ENCODE measurements around the gene LRMDA.
"Not testable (repeated sequence)": the region's sequence is repeated elsewhere in the genome, so short reads cannot be mapped to it uniquely, and the experiment has no call there.

Gene LRMDA

GRCh38 chr10:76523246-76523645 lies 1091.8 kb downstream of the LRMDA start:
- H3K27me3 ChIP-seq (ENCODE audit: control insufficient read depth, insufficient read depth, low read length) = no peaks in the 10 kb centered on the region
- no peak for DNase-seq (ENCODE audit: low read depth, low spot score)
- H3K4me3 ChIP-seq (ENCODE audit: low read length) = no peak overlapping the region
- no peaks in the 10 kb centered on the region for H3K4me1 ChIP-seq (ENCODE audit: control insufficient read depth, insufficient read depth, low read length)
- H3K36me3 ChIP-seq (ENCODE audit: control insufficient read depth, insufficient read depth, low read length) = no peaks in the 10 kb centered on the region
- H3K9me3 ChIP-seq (ENCODE audit: control insufficient read depth, insufficient read depth, low read length) = no peaks in the 10 kb centered on the region
- H3K27ac ChIP-seq (ENCODE audit: low read length) = no peak overlapping the region
- no CpG with 5 or more reads among the region's 5 CpGs for WGBS (ENCODE audit: insufficient coverage, insufficient read length)

GRCh38 chr10:76523791-76524351 lies 1092.4 kb downstream of the LRMDA start:
- no peaks in the 10 kb centered on the region for H3K36me3 ChIP-seq (ENCODE audit: control insufficient read depth, insufficient read depth, low read length)
- no peaks in the 10 kb centered on the region for H3K4me1 ChIP-seq (ENCODE audit: control insufficient read depth, insufficient read depth, low read length)
- no peak overlapping the region for H3K4me3 ChIP-seq (ENCODE audit: low read length)
- DNase-seq (ENCODE audit: low read depth, low spot score) = no peak
- H3K9me3 ChIP-seq (ENCODE audit: control insufficient read depth, insufficient read depth, low read length) = no peaks in the 10 kb centered on the region
- no peak overlapping the region for H3K27ac ChIP-seq (ENCODE audit: low read length)
- no CpG with 5 or more reads among the region's 12 CpGs for WGBS (ENCODE audit: insufficient coverage, insufficient read length)
- no peaks in the 10 kb centered on the region for H3K27me3 ChIP-seq (ENCODE audit: control insufficient read depth, insufficient read depth, low read length)

- H3K27me3 ChIP-seq (ENCODE audit: control insufficient read depth, insufficient read depth, low read length); H3K9me3 ChIP-seq (ENCODE audit: control insufficient read depth, insufficient read depth, low read length); H3K27ac ChIP-seq (ENCODE audit: low read length); DNase-seq (ENCODE audit: low read depth, low spot score); H3K4me3 ChIP-seq (ENCODE audit: low read length); H3K4me1 ChIP-seq (ENCODE audit: control insufficient read depth, insufficient read depth, low read length); H3K36me3 ChIP-seq (ENCODE audit: control insufficient read depth, insufficient read depth, low read length): not testable (repeated sequence)
- no CpG with 5 or more reads among the region's 4 CpGs for WGBS (ENCODE audit: insufficient coverage, insufficient read length)
Measured at GRCh38 chr10:76526833-76527232, 1095.4 kb downstream of the LRMDA start.

DNA sequence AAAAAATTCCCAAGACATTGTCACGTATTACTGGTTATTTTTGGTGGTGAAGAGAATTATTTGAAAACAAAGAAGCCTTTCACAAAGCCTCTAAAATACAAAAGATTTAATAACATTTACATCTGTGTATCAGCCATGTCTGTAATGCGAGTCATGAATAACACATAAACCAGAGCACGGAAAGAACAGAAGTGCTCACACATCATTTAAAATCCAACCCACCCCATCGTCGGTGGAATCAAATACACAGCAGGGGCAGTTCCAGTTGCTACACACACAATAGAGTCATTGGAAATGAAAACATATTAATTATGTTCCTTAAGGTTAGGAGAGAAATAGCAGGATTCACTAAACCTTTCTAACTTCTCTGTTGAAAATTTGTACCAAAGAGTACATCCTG lies 1108.9 kb downstream of the LRMDA start:
- no CpG with 5 or more reads among the region's 5 CpGs for WGBS (ENCODE audit: insufficient coverage, insufficient read length)
- H3K36me3 ChIP-seq (ENCODE audit: control insufficient read depth, insufficient read depth, low read length) = no peaks in the 10 kb centered on the region
- H3K27me3 ChIP-seq (ENCODE audit: control insufficient read depth, insufficient read depth, low read length) = no peaks in the 10 kb centered on the region
- no peak overlapping the region for H3K4me3 ChIP-seq (ENCODE audit: low read length)
- H3K27ac ChIP-seq (ENCODE audit: low read length) = no peak overlapping the region
- no peaks in the 10 kb centered on the region for H3K4me1 ChIP-seq (ENCODE audit: control insufficient read depth, insufficient read depth, low read length)
- H3K9me3 ChIP-seq (ENCODE audit: control insufficient read depth, insufficient read depth, low read length) = no peaks in the 10 kb centered on the region
- no peak for DNase-seq (ENCODE audit: low read depth, low spot score)

DNA sequence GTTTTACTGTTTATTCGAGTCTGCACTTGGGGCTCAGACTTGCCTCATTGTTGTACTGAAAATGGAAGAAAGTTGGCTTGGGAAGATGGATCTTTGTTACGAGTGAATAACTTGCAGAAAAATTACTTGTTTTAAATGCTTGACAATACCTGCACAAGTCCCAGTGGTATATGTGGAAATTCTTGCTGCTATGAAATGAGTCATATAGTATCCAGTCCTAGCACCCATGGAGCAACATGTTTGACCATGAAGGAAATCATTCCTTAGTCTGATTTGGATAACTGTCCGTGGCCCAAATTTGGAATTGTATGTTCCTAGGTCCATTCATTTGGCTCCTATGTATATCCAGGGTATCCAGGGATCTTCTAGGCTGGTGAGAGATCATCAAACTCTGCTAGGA lies 1109.4 kb downstream of the LRMDA start:
- H3K4me1 ChIP-seq (ENCODE audit: control insufficient read depth, insufficient read depth, low read length) = no peaks in the 10 kb centered on the region
- no peaks in the 10 kb centered on the region for H3K36me3 ChIP-seq (ENCODE audit: control insufficient read depth, insufficient read depth, low read length)
- WGBS (ENCODE audit: insufficient coverage, insufficient read length) = no CpG with 5 or more reads among the region's 3 CpGs
- no peak overlapping the region for H3K27ac ChIP-seq (ENCODE audit: low read length)
- H3K9me3 ChIP-seq (ENCODE audit: control insufficient read depth, insufficient read depth, low read length) = no peaks in the 10 kb centered on the region
- DNase-seq (ENCODE audit: low read depth, low spot score) = no peak
- H3K27me3 ChIP-seq (ENCODE audit: control insufficient read depth, insufficient read depth, low read length) = no peaks in the 10 kb centered on the region
- H3K4me3 ChIP-seq (ENCODE audit: low read length) = no peak overlapping the region

GRCh38 chr10:76541852-76542251 lies 1110.4 kb downstream of the LRMDA start:
- WGBS (ENCODE audit: insufficient coverage, insufficient read length) = no CpG with 5 or more reads among the region's 5 CpGs
- H3K9me3 ChIP-seq (ENCODE audit: control insufficient read depth, insufficient read depth, low read length) = no peaks in the 10 kb centered on the region
- no peaks in the 10 kb centered on the region for H3K27me3 ChIP-seq (ENCODE audit: control insufficient read depth, insufficient read depth, low read length)
- H3K4me3 ChIP-seq (ENCODE audit: low read length) = no peak overlapping the region
- DNase-seq (ENCODE audit: low read depth, low spot score) = no peak
- no peaks in the 10 kb centered on the region for H3K36me3 ChIP-seq (ENCODE audit: control insufficient read depth, insufficient read depth, low read length)
- H3K27ac ChIP-seq (ENCODE audit: low read length) = no peak overlapping the region
- no peaks in the 10 kb centered on the region for H3K4me1 ChIP-seq (ENCODE audit: control insufficient read depth, insufficient read depth, low read length)

DNA sequence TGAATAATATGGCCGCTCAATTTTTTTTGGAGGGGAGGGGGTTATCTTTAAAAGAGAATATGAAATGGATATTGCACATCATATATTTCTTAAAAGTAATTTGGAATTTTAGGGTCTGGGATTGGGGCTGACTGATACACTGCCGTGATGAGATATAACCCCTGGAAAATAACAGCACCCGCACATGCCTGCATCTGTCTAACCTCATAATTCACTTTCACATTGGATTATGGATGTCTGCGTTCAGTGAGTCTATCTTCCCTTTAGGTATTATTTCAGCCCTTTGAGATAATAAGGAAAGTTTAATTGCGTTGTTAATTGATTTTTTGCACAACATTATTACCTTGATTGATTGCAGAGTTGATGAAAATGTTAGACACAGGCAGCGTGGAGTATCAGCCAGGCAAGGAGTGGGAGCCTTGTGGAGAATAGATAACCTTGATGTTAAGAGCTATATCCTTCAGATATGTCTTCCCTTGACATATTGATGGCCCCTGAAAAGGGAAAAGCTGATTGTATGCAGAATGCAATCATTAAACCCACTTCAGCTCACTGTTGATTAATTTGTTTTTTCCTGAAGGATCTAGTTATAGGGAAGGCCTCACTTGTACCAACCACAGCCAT lies 1111.0 kb downstream of the LRMDA start:
- Histone ChIP-seq H3K4me1 (ENCODE audit: control insufficient read depth, insufficient read depth, low read length) (no peaks in the 10 kb centered on the region), H3K4me3 (ENCODE audit: low read length) (no peak overlapping the region), H3K27me3 (ENCODE audit: control insufficient read depth, insufficient read depth, low read length) (no peaks in the 10 kb centered on the region), H3K27ac (ENCODE audit: low read length) (no peak overlapping the region), H3K9me3 (ENCODE audit: control insufficient read depth, insufficient read depth, low read length) (no peaks in the 10 kb centered on the region), H3K36me3 (ENCODE audit: control insufficient read depth, insufficient read depth, low read length) (no peaks in the 10 kb centered on the region)
- DNase-seq (ENCODE audit: low read depth, low spot score) = no peak
- WGBS (ENCODE audit: insufficient coverage, insufficient read length) = 100% methylated on average over 1 of the region's 6 CpGs

DNA sequence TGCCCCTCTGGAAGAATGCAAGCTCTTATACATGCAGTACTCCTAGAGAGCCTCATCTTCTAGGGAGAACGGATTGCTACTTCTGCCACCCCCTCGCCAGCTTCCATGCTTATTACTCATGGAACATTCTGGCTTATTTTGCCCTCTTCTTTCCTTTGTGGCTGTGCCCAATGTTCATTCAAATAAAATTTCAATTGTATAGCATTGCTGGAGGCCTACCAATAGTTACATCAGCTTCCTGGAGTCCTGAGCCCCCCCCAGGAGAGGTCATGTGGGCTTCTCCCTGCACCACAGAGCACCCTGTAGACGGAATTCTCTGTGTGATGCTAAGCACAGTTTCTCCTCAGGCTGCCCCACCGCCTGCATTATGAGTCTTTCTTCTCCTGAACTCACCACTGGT lies 1112.2 kb downstream of the LRMDA start:
- H3K27me3 ChIP-seq (ENCODE audit: control insufficient read depth, insufficient read depth, low read length) = no peaks in the 10 kb centered on the region
- H3K9me3 ChIP-seq (ENCODE audit: control insufficient read depth, insufficient read depth, low read length) = no peaks in the 10 kb centered on the region
- no CpG with 5 or more reads among the region's 4 CpGs for WGBS (ENCODE audit: insufficient coverage, insufficient read length)
- no peak for DNase-seq (ENCODE audit: low read depth, low spot score)
- H3K4me3 ChIP-seq (ENCODE audit: low read length) = no peak overlapping the region
- no peak overlapping the region for H3K27ac ChIP-seq (ENCODE audit: low read length)
- no peaks in the 10 kb centered on the region for H3K36me3 ChIP-seq (ENCODE audit: control insufficient read depth, insufficient read depth, low read length)
- 0 out of 2 replicates have a peak, but pooled peaks cover 2% of the 10 kb centered on the region for H3K4me1 ChIP-seq (ENCODE audit: control insufficient read depth, insufficient read depth, low read length)

DNA sequence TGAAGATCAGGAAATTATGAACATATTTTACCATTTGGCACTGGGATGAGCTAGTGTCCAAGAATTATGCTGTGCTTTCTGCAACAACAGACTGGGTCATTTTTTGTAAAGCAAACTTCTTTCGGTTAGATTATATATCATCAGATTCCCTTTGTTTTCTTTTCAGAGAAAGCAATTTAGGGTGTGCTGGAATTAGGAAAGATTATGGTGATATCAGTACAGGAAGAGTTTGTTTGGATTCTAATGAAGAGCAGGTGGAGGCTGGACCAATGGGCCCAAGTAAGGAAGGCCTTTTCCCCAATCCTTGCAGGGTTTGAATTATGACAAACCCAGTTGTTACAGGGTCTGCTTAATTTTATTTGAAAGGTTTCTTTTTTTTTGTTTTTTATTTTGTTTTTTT lies 1113.4 kb downstream of the LRMDA start:
- no CpG with 5 or more reads among the region's 1 CpG for WGBS (ENCODE audit: insufficient coverage, insufficient read length)
- no peaks in the 10 kb centered on the region for H3K9me3 ChIP-seq (ENCODE audit: control insufficient read depth, insufficient read depth, low read length)
- H3K4me3 ChIP-seq (ENCODE audit: low read length) = no peak overlapping the region
- H3K27me3 ChIP-seq (ENCODE audit: control insufficient read depth, insufficient read depth, low read length) = no peaks in the 10 kb centered on the region
- 0 out of 2 replicates have a peak, but pooled peaks cover 2% of the 10 kb centered on the region for H3K4me1 ChIP-seq (ENCODE audit: control insufficient read depth, insufficient read depth, low read length)
- H3K36me3 ChIP-seq (ENCODE audit: control insufficient read depth, insufficient read depth, low read length) = no peaks in the 10 kb centered on the region
- no peak for DNase-seq (ENCODE audit: low read depth, low spot score)
- H3K27ac ChIP-seq (ENCODE audit: low read length) = no peak overlapping the region

DNA sequence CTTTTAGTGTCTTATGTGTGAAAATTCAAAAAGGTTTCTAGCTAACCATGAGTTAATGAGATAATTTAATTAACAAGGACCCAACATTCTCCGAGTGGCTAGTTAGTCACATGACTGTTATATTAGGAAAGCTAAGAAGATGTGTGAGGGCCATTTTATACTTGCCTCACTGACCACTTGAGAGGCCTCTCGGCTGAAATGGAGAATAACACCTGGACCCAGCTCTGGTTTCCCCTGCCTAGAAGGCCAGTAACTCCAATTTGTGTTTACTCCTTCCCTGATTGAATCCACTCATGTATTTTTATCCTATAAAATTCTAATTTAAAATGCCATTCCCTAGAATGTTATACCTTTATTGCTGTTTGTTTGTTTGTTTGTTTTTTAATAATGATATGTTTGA lies 1115.0 kb downstream of the LRMDA start:
- Histone ChIP-seq H3K36me3 (ENCODE audit: control insufficient read depth, insufficient read depth, low read length) (no peaks in the 10 kb centered on the region), H3K9me3 (ENCODE audit: control insufficient read depth, insufficient read depth, low read length) (no peaks in the 10 kb centered on the region), H3K4me3 (ENCODE audit: low read length) (no peak overlapping the region), H3K27ac (ENCODE audit: low read length) (no peak overlapping the region), H3K27me3 (ENCODE audit: control insufficient read depth, insufficient read depth, low read length) (no peaks in the 10 kb centered on the region), H3K4me1 (ENCODE audit: control insufficient read depth, insufficient read depth, low read length) (0 out of 2 replicates have a peak, but pooled peaks cover 2% of the 10 kb centered on the region)
- no peak for DNase-seq (ENCODE audit: low read depth, low spot score)
- no CpG with 5 or more reads among the region's 2 CpGs for WGBS (ENCODE audit: insufficient coverage, insufficient read length)

Measured in iPS DF 6.9 (cell line).